CD4-positive, alpha-beta T cell treated with Interleukin-12 subunit alpha and Interleukin-12 subunit beta, for 1 hour (primary cell): ENCODE data around the gene FTCD.
A peak's percentile ranks its signal among the peaks of the same experiment; 100 is the strongest.
"Not testable (repeated sequence)": the region's sequence is repeated elsewhere in the genome, so short reads cannot be mapped to it uniquely, and the experiment has no call there.

Experiments
- DNase-seq: peaks from one replicate; pipeline ENCODE4 v3.0.0-alpha.2; 2020

Gene FTCD

DNA sequence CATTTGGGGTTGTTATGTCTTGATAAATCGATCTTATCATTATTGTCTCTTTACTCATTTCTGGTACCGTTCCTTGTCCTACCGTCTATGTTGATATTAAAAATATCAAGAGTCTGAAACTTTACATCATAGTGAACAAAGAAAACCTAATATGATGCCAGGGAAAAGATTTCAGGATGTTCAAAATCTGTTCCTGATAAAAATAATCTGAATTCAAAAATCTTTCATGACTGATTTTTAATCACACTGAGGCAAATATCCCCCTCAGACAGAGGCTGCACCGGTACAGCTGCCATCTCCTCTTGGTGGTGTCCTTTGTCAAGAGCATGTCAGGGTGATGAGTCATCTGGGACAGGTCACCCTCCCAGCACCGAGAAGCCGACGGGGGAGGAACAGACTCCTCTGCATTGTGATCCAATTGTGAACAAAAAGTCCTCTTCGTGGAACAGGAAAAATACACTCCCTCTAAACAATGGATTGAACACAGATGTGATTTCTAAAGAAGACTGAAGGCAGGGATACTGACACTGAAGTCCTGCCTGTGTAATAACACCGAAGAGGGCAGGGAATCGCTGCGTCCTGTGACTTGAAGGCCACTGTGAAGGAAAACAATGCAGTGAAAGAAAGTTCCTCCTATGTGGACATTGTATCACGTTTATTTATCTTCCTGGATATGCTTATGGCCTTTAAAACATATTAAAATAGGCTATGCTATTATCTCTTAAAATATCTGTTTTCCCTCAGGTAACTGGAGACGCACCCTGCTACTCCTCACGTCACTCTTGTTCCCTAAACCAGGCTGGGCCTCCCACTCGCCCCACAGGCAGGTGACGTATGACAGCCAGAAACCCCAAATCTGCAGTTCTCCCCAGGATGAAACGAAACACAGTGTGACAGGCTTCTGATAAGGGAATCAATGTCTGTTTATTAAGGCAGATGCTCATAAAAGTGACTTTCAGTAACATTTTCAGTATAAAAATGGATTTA lies 33.1 kb upstream of the FTCD start:
- no peak for DNase-seq

DNA sequence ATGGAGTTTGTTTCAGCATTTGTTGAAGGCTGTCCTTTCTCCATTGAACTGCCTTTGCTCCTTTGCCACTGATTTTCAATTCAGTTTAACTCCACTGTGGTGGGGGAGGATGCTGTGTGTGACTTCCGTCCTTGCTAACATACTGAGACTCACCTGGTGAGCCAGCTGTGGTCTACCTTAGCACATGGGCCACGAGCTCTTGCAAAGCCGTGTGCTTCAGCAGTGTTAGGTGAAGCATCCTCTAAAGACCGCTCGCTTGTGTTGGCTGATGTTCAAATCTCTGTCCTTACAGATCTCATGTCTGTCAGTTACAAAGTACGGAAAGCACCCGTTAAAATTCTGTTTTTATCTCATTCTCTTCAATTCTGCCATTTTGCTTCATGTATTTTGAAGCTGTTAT lies 32.4 kb upstream of the FTCD start:
- no peak for DNase-seq

- no peak for DNase-seq
These were observed 31.9 kb upstream of the FTCD start for GRCh38 chr21:46187261-46187660.

DNA sequence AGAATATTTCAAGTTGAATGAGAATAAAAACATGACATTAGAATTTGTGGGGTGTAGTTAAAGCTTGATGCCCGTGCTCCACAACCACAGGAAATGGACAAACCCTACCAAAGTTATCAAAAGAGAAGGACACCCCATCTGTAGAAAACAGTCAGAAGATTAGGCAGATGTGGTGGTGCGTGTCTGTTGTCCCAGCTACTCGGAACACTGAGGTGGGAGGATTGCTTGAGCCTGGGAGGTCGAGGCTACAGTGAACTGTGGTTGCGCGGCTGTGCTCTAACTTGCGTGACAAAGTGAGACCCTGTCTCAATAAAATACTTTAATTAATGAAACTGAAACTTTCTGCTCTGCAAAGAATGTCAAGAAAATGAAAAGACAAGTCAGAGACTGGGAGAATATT lies 30.3 kb upstream of the FTCD start:
- no peak for DNase-seq

GRCh38 chr21:46184625-46185555 lies 29.5 kb upstream of the FTCD start:
- peak; percentile 69 for DNase-seq

GRCh38 chr21:46183910-46184624 lies 28.7 kb upstream of the FTCD start, which contains the start of gene SPATC1L:
Gene SPATC1L (minus strand): TSS chr21:46184459. CDS start chr21:46182816, 1,643 bp downstream.
- DNase-seq = peak; percentile 45

GRCh38 chr21:46183337-46183909 lies 28.0 kb upstream of the FTCD start:
- not testable (repeated sequence) for DNase-seq

DNA sequence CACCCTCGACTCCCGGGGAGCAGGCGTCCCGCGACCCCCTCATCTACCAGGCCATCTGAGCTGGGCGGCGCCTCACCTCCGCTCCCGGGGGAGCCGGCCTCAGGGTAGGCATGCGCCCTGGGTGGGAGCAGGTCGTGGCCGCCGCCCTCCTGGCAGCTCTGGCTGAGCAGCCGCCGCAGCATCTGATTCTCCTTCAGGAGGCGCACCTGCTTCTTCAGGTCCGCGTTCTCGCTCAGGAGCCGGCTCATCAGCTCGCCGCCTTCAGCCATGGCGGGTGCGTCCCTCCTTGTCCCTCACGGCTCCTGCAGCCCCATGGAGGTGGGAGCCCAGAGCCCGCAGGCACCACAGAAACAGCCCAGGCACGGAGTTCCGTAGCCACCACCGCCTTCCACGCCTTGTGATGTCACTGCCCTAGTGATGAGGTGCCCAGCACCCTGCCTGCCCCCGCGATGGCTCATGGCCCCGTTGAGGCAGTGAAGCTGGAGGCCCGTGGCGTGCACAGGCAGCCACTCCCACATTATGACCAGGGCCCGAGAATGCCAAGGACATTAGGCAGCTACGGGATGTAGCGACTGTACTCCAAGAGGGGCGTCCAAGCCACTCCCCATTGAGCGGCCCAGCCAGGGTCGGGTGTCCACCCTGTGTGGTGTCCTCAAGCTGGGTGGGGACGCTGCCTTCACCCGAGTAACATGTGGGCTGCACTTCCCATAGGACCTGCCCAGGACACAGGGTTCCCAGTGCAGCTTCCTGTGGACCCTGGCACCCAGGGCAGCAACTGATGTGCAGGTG lies 27.4 kb upstream of the FTCD start:
- DNase-seq = no peak

- no peak for DNase-seq
These were observed 26.7 kb upstream of the FTCD start for GRCh38 chr21:46181953-46182547.

DNA sequence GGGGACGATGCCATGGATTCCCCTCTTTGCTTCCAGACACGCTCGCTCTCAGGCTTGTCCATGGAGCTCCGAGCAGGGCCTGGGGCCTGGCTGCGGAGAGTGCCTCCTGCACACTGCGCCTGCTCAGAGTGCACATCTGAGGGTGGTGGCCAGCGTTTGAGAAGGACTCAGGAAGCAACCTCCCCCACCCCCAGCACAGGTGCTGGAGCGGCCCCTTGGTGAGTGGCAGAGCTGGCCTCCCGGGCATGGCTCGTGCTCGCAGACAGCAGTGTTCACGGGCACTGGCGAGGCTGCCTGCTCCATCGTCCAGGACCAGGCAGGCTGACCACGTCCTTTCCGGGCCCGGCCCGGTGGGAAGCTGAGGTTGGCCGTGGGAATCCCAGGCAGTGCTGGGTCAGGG lies 26.1 kb upstream of the FTCD start:
- DNase-seq = no peak

DNA sequence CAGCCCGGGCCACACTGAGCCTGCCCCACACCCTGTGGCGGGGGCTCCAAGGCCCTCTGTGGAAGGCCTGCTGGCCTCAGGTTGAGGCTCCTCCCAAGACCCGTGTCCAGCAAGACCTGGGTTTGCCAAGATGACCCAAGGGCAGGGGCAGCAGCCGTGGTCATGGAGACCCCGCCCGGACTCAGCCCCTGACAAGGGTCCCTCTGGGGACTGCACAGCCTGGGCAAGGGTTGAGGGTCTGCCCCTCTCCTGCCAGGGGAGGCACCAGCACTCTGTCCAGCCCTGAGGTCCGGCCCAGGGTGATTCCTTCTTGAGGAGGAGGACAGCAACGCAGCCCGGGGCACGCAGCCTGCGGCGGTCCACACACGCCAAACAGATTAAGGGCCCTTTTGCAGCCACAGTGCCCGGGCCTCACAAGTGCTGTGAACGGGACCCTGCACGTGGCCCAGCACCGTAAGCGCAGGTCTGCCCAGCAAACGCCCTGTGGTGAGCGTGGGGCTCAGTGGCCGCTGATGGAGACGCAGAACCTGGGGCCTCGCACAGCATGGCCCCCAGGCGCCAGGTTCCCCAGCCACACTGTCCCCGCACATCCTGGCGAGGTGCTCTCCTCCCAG lies 25.5 kb upstream of the FTCD start:
- no peak for DNase-seq

DNA sequence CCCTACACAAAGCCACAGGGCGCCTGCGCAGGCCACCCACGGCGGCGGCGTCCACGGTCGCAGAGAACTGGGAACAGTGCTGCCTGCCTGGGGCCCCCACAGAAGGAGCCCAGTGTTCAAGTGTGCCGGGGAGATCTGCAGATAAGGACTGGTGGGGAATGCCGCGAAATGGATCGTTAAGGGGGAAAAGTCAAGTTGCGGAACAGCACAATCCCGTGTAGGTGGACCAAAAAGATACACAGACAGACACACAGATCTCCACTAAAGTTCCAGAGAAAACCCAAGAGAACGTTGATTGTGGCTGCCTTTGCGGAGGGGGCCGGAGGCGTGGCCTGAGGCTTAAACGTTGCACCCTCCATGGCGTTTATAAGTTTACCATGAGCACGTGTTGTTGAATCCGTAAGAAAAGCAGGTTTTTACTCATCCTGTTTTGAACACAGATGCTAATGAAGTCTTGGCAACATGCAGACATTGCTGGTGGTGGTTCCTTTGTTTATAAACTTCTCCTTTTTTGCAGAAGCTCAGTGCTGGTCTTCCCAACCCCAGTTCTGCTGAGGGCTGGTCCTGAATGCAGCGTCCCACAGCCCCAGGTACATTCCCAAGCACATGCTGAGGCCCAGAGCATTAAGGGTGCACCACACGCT lies 24.8 kb upstream of the FTCD start:
- DNase-seq = no peak

GRCh38 chr21:46179708-46180078 lies 24.3 kb upstream of the FTCD start:
- DNase-seq = no peak

DNA sequence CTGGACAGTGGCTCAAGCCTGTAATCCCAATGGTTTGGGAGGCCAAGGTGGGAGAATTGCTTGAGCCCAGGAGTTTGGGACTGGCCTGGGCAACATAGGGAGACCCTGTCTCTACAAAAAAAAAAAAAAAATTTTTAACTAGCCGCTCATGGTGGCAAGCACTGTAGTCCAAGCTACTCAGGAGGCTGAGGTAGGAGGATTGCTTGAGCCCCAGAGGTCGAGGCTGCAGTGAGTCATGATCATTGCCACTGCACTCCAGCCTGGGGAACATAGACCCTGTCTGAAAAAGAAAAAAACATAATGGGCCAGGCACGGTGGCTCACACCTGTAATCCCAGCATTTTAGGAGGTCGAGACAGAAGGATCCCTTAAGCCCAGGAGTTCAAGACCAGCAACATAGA lies 23.6 kb upstream of the FTCD start:
- no peak for DNase-seq

- DNase-seq = not testable (repeated sequence)
These were observed 21.2 kb upstream of the FTCD start for GRCh38 chr21:46176443-46177129.

DNA sequence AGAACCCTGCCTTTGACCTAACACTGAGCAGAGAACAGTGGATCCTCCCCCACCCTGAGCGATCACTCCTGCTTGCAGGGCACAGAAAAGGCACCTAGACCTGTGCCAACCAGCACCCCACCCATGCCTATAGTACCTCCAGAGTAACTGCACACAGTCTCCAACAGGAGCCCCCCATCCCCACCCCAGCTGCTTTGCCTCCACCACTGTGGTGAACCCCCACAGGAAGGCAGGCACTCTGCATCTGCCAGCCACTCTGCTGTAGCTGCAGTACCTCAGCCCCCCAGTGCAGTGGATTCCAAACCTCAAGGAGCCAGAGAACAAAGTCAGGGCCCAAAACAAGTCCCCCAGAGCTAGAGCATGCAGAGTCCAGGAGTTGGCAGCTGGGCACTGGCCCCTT lies 18.2 kb upstream of the FTCD start:
- no peak for DNase-seq

DNA sequence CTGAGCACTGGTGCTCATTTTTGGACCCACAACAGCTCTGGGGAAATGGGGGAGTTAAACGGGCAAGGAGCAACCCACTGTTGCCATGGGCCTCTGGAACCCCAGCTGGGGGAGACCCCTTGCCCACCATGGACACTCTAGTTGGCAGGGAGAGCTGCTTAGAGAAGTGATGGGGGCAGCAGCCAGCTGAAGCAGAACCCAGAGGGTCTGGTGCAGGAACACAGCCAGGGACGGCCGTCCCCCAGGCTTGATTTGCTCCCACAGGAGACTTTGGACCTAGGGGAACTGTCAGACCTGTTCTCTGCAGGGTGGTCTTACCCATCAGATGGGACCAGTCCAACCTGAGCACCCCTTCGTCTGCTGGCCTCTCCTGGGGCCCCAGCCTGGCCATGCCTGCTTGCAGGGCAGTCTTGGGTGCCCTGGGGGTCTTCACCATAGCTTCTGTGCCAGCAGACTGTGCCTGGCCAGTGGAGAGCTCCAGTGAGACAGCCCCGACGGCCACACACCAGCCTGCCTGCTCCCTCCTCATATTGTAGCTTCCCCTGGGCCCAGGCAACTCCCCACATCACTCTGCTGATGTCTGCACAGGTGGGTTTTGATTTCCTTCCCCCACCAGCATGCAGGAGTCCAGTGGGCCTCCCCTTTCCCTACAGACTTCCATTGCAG lies 17.6 kb upstream of the FTCD start:
- no peak for DNase-seq

- no peak for DNase-seq
These were observed 16.9 kb upstream of the FTCD start for GRCh38 chr21:46171996-46172862.
